ENCODE results near the gene TROAP. TPM values are rescaled to one million over a fixed set of nuclear protein-coding genes. Genes with fewer than 3 reads are reported as not detected.
"Not testable (repeated sequence)": the region's sequence is repeated elsewhere in the genome, so short reads cannot be mapped to it uniquely, and the experiment has no call there.

The TROAP gene
- total RNA-seq, 4 donors from 2014 or later: 0.30 to 6.5 (median 3.1) TPM; not detected in 1

- no peak for DNase-seq (ENCODE audit: low spot score in 2 of 2)
- Histone ChIP-seq H3K4me3 (no peak overlapping the region), H3K27ac (no peak overlapping the region), H3K27me3 (peaks cover 0 to 4% of the 10 kb centered on the region in 2 donors), H3K4me1 (no peaks in the 10 kb centered on the region), H3K9me3 (no peaks in the 10 kb centered on the region), H3K36me3 (no peaks in the 10 kb centered on the region)
- no peak for TF ChIP-seq EP300 (IDR thresholded peaks at IDR 0.05)
- TF ChIP-seq CTCF (IDR thresholded peaks at IDR 0.05): no peak
- no peak for TF ChIP-seq POLR2A (IDR thresholded peaks at IDR 0.05)
- WGBS, 2 donors: 57 to 83% methylated on average over 1 of the region's 1 CpG
These were observed 8.2 kb upstream of the TROAP start for GRCh38 chr12:49314811-49315210.

GRCh38 chr12:49317118-49317517 is 5.9 kb upstream of the TROAP start:
- H3K27me3 ChIP-seq; H3K27ac ChIP-seq; DNase-seq (ENCODE audit: low spot score in 2 of 2); H3K36me3 ChIP-seq; H3K4me3 ChIP-seq; H3K9me3 ChIP-seq; H3K4me1 ChIP-seq: not testable (repeated sequence)
- WGBS, 2 donors: 96% methylated on average over 10 of the region's 10 CpGs

GRCh38 chr12:49320411-49321103 is 2.5 kb upstream of the TROAP start:
- 91 to 93% methylated on average over 9 of the region's 9 CpGs for WGBS, 2 donors
- DNase-seq (ENCODE audit: low spot score in 2 of 2); H3K27me3 ChIP-seq; H3K9me3 ChIP-seq; H3K27ac ChIP-seq; H3K4me3 ChIP-seq; H3K36me3 ChIP-seq: not testable (repeated sequence)
- peaks cover 0 to 16% (median 4%) of the 10 kb centered on the region in 4 donors for H3K4me1 ChIP-seq

- WGBS, 2 donors: 40 to 47% methylated on average over 12 of the region's 12 CpGs
- no peaks in the 10 kb centered on the region for H3K9me3 ChIP-seq
- H3K36me3 ChIP-seq: no peaks in the 10 kb centered on the region
- TF ChIP-seq EP300 (IDR thresholded peaks at IDR 0.05) (no peak), POLR2A (IDR thresholded peaks at IDR 0.05) (no peak), CTCF (IDR thresholded peaks at IDR 0.05) (no peak)
- H3K27me3 ChIP-seq: no peaks in the 10 kb centered on the region
- peak overlapping the region; percentile 52 to 97 (median 72) for H3K4me3 ChIP-seq
- H3K27ac ChIP-seq: peak overlapping the region in 3 of 4 donors; percentile 67 to 73 (median 72)
- peaks cover 0 to 16% (median 4%) of the 10 kb centered on the region in 4 donors for H3K4me1 ChIP-seq
- DNase-seq (ENCODE audit: low spot score in 2 of 2): no peak
These were observed 718 bp upstream of the TROAP start for GRCh38 chr12:49322367-49322707.

GRCh38 chr12:49323524-49324097 is 556 bp downstream of the TROAP start:
- no peaks in the 10 kb centered on the region for H3K27me3 ChIP-seq
- no peak overlapping the region for H3K27ac ChIP-seq
- H3K4me3 ChIP-seq: peak overlapping the region; percentile 52 to 97 (median 72)
- 8 to 13% methylated on average over 18 to 19 of the region's 19 CpGs for WGBS, 2 donors
- H3K36me3 ChIP-seq: no peaks in the 10 kb centered on the region
- H3K4me1 ChIP-seq: peaks cover 0 to 16% (median 4%) of the 10 kb centered on the region in 4 donors
- H3K9me3 ChIP-seq: no peaks in the 10 kb centered on the region
- DNase-seq (ENCODE audit: low spot score in 2 of 2): no peak
- no peak for TF ChIP-seq CTCF (IDR thresholded peaks at IDR 0.05)
- TF ChIP-seq EP300 (IDR thresholded peaks at IDR 0.05): no peak
- TF ChIP-seq POLR2A (IDR thresholded peaks at IDR 0.05): no peak

GRCh38 chr12:49325606-49326005 is 2.6 kb downstream of the TROAP start:
- TF ChIP-seq POLR2A (IDR thresholded peaks at IDR 0.05) (no peak), CTCF (IDR thresholded peaks at IDR 0.05) (no peak), EP300 (IDR thresholded peaks at IDR 0.05) (no peak)
- no peak for DNase-seq (ENCODE audit: low spot score in 2 of 2)
- no peaks in the 10 kb centered on the region for H3K36me3 ChIP-seq
- peaks cover 0 to 1% of the 10 kb centered on the region in 2 donors for H3K27me3 ChIP-seq
- peaks cover 0 to 16% (median 4%) of the 10 kb centered on the region in 4 donors for H3K4me1 ChIP-seq
- no peak overlapping the region for H3K27ac ChIP-seq
- 84 to 100% methylated on average over 5 to 6 of the region's 6 CpGs for WGBS, 2 donors
- H3K4me3 ChIP-seq: no peak overlapping the region
- no peaks in the 10 kb centered on the region for H3K9me3 ChIP-seq

Measured in tibial nerve (tissue), 4 donors.